HG03139 (cell line): ENCODE measurements around the gene LDHD.
A peak's percentile ranks its signal among the peaks of the same experiment; 100 is the strongest.

Experiments
- ATAC-seq: cut with Tn5 transposase; IDR thresholded peaks from one replicate; pipeline ENCODE4 v1.9.1; 2021; ENCODE audit not compliant: unreplicated experiment

The LDHD gene

GRCh38 chr16:75114946-75115825, 1.4 kb downstream of the LDHD start:
- ATAC-seq = no peak

- no peak for ATAC-seq
Observed at GRCh38 chr16:75114179-75114945, 2.2 kb downstream of the LDHD start.

- ATAC-seq = no peak
Observed at GRCh38 chr16:75113541-75114121, 2.9 kb downstream of the LDHD start.

- no peak for ATAC-seq
Observed at GRCh38 chr16:75112734-75113491, 3.7 kb downstream of the LDHD start.

- ATAC-seq = no peak
Observed at GRCh38 chr16:75111961-75112733, 4.4 kb downstream of the LDHD start.

GRCh38 chr16:75111514-75111940, 5.1 kb downstream of the LDHD start:
- ATAC-seq = no peak

GRCh38 chr16:75110637-75111513, 5.7 kb downstream of the LDHD start:
- ATAC-seq = peak; percentile 65

GRCh38 chr16:75109732-75110243, 6.8 kb downstream of the LDHD start:
- no peak for ATAC-seq

GRCh38 chr16:75108792-75109731, 7.5 kb downstream of the LDHD start:
- ATAC-seq = no peak

- no peak for ATAC-seq
Observed at GRCh38 chr16:75107505-75107904, 9.1 kb downstream of the LDHD start.

- ATAC-seq = no peak
Observed at GRCh38 chr16:75106351-75107274, 10.0 kb downstream of the LDHD start.

- no peak for ATAC-seq
Observed at GRCh38 chr16:75105306-75106061, 11.1 kb downstream of the LDHD start.

- ATAC-seq = no peak
Observed at GRCh38 chr16:75104836-75105235, 11.7 kb downstream of the LDHD start.

GRCh38 chr16:75103994-75104393, 12.6 kb downstream of the LDHD start:
- ATAC-seq = no peak

GRCh38 chr16:75102595-75102994, 14.0 kb downstream of the LDHD start:
- no peak for ATAC-seq

- no peak for ATAC-seq
Observed at GRCh38 chr16:75101635-75102034, 14.9 kb downstream of the LDHD start.
